DND-41 (cell line): ENCODE data around the gene DUSP5.

ENCODE experiments used
- ATAC-seq: fragments of 200-7000 bp; cut with Tn5 transposase; 3 replicates; pipeline ENCODE4 v1.9.1; 2021; ENCODE audit warnings: low read depth; ENCODE audit not compliant: insufficient read depth
- DNase-seq: peaks from one replicate; pipeline ENCODE4 v3.0.0-alpha.2; 2020
- H2AFZ ChIP-seq: 2 replicates; pipeline ENCODE4 v1.6.0; 2012; ENCODE audit warnings: low read depth, low read length
- H3K27ac ChIP-seq: 2 replicates; pipeline ENCODE4 v1.5.1; 2012; ENCODE audit warnings: low read length, inconsistent platforms
- H3K27me3 ChIP-seq: fragments of 200-600 bp; sonication (generic); 2 replicates; pipeline ENCODE4 v1.6.0; 2012; ENCODE audit warnings: low read length, mild to moderate bottlenecking, inconsistent platforms; ENCODE audit not compliant: insufficient read depth, poor library complexity
- H3K36me3 ChIP-seq: 2 replicates; pipeline ENCODE4 v1.5.1; 2012; ENCODE audit warnings: low read length, inconsistent platforms; ENCODE audit not compliant: insufficient read depth
- H3K4me1 ChIP-seq: 2 replicates; pipeline ENCODE4 v1.5.1; 2012; ENCODE audit warnings: mild to moderate bottlenecking, low read length; ENCODE audit not compliant: insufficient read depth
- H3K4me2 ChIP-seq: 2 replicates; pipeline ENCODE4 v1.6.0; 2012; ENCODE audit warnings: mild to moderate bottlenecking, moderate library complexity, low read length, inconsistent platforms; ENCODE audit not compliant: insufficient read depth
- H3K4me3 ChIP-seq, 2 experiments: fragments of 200-600 bp in 1 of 2; shearing (Covaris generic) in 1 of 2; 2 replicates each; pipeline ENCODE4 v1.5.1; 2012 to 2016; ENCODE audit warnings: inconsistent platforms in 2 of 2, low read length in 2 of 2, mild to moderate bottlenecking in 2 of 2, low read depth in 1 of 2, moderate library complexity in 1 of 2
- H3K79me2 ChIP-seq: 2 replicates; pipeline ENCODE4 v1.6.0; 2012; ENCODE audit warnings: low read length, inconsistent platforms; ENCODE audit not compliant: insufficient read depth
- H3K9ac ChIP-seq: 2 replicates; pipeline ENCODE4 v1.6.0; 2012; ENCODE audit warnings: low read depth, mild to moderate bottlenecking, inconsistent platforms, low read length, moderate library complexity
- H3K9me3 ChIP-seq: 2 replicates; pipeline ENCODE4 v1.5.1; 2012; ENCODE audit warnings: low read length, moderate library complexity, mild to moderate bottlenecking, inconsistent platforms; ENCODE audit not compliant: insufficient read depth, severe bottlenecking
- H4K20me1 ChIP-seq: 2 replicates; pipeline ENCODE4 v1.6.0; 2012; ENCODE audit warnings: low read length; ENCODE audit not compliant: insufficient read depth
- CTCF ChIP-seq: IDR thresholded peaks from 2 replicates; pipeline ENCODE4 v1.5.1; 2012; ENCODE audit warnings: borderline replicate concordance, low read length, moderate library complexity, mild to moderate bottlenecking; ENCODE audit not compliant: poor library complexity, severe bottlenecking; ENCODE audit errors: extremely low read depth
- EZH2 ChIP-seq: IDR thresholded peaks from 3 replicates; pipeline ENCODE4 v1.6.1; 2012; ENCODE audit warnings: borderline replicate concordance, low read depth, mild to moderate bottlenecking, moderate library complexity, low read length, inconsistent platforms; ENCODE audit not compliant: severe bottlenecking

Gene DUSP5

GRCh38 chr10:110492069-110492822, 5.5 kb upstream of the DUSP5 start:
- Histone ChIP-seq H3K27me3 (peaks cover 3% of the 10 kb centered on the region), H3K4me2 (no peak overlapping the region)

DNA sequence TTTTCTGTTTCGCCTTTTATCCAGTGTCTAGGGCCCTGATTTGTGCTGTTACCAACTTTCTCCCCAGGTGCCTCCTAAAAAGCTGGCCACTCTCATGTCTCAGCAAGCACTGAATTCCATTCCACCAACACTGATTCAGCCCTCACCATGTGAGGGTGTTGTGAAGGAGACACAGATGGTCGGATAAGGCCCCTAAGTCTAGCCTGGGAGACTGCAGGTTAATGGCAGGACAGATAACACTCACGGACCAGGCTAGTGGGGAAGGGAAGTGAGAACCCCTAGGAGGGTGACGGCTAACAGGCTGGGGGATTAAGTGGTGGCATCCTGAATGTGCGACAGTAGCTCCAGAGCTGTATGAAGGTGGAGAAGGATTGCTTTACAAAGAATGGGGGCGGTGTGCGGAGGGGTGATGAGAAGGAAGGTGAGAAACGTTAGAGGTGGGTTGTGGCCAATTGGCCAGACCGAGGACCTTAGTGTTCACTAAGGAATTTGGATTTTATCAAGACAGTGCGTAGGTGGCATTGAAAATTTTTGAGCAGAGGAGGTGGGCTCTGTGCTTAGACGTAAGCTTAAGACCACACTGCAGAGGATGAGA, 3.8 kb upstream of the DUSP5 start:
- Histone ChIP-seq H3K9me3 (no peaks in the 10 kb centered on the region), H3K4me1 (peaks cover 25% of the 10 kb centered on the region), H2AFZ (no peak overlapping the region), H3K36me3 (no peaks in the 10 kb centered on the region), H4K20me1 (peaks cover 12% of the 10 kb centered on the region), H3K27ac (no peak overlapping the region), H3K9ac (no peak overlapping the region), H3K4me2 (no peak overlapping the region), H3K27me3 (no peaks in the 10 kb centered on the region), H3K4me3 (no peak overlapping the region), H3K79me2 (peaks cover 6% of the 10 kb centered on the region; the same call in 1 of the 2 replicates)
- no peak for DNase-seq
- no peak for ATAC-seq
- TF ChIP-seq CTCF: no peak
- no peak for TF ChIP-seq EZH2

More at GRCh38 chr10:110492069-110492822, 5.5 kb upstream of the DUSP5 start:
- peaks cover 4% of the 10 kb centered on the region; the same call in 1 of the 2 replicates for H3K79me2 ChIP-seq
- DNase-seq (no peak), ATAC-seq (no peak)
- TF ChIP-seq EZH2: no peak
- TF ChIP-seq CTCF: no peak
- H3K9ac ChIP-seq: no peak overlapping the region
- no peak overlapping the region for H2AFZ ChIP-seq
- H3K4me1 ChIP-seq: peaks cover 16% of the 10 kb centered on the region
- H3K4me3 ChIP-seq: no peak overlapping the region
- no peaks in the 10 kb centered on the region for H3K9me3 ChIP-seq
- H4K20me1 ChIP-seq: peaks cover 7% of the 10 kb centered on the region; the same call in 1 of the 2 replicates
- H3K36me3 ChIP-seq: no peaks in the 10 kb centered on the region
- no peak overlapping the region for H3K27ac ChIP-seq

DNA sequence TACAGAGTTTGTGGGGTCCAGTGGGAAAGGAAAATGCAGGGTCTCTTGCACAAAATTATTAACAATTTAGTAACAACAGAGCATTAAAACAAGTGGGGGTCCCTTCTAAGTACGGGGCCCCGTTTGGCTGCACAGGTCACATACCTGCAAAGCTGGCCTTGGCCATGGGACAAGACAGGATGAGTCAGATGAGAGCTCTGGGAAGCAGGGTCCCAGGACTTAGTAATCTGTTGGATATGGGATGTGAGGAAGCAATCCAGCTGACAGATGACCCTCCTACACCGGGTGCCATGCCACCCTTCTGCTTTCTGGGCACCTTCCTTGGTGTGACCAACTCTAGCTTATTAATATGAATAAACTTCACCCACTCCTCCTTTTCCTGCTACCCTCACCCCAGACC, 3.2 kb upstream of the DUSP5 start:
- H3K79me2 ChIP-seq: peaks cover 6% of the 10 kb centered on the region; the same call in 1 of the 2 replicates
- no peak overlapping the region for H3K4me2 ChIP-seq
- TF ChIP-seq EZH2 (no peak), CTCF (no peak)
- no peak overlapping the region for H3K9ac ChIP-seq
- peaks cover 17% of the 10 kb centered on the region for H4K20me1 ChIP-seq
- no peak overlapping the region for H3K4me3 ChIP-seq
- H3K4me1 ChIP-seq: peaks cover 31% of the 10 kb centered on the region
- no peak for ATAC-seq
- no peak for DNase-seq
- no peak overlapping the region for H2AFZ ChIP-seq
- H3K36me3 ChIP-seq: no peaks in the 10 kb centered on the region
- no peak overlapping the region for H3K27ac ChIP-seq
- no peaks in the 10 kb centered on the region for H3K9me3 ChIP-seq
- H3K27me3 ChIP-seq: no peaks in the 10 kb centered on the region
